HG03521 (cell line): ENCODE results near the gene TIMM13.
"Not testable (repeated sequence)": the region's sequence is repeated elsewhere in the genome, so short reads cannot be mapped to it uniquely, and the experiment has no call there.

ENCODE experiments used
- ATAC-seq: cut with Tn5 transposase; IDR thresholded peaks from one replicate; pipeline ENCODE4 v1.9.1; 2021; ENCODE audit warnings: mild to moderate bottlenecking, moderate library complexity; ENCODE audit not compliant: unreplicated experiment

TIMM13 gene

GRCh38 chr19:2432131-2432848 is 4.9 kb upstream of the TIMM13 start:
- ATAC-seq = no peak

GRCh38 chr19:2431318-2432055 is 4.1 kb upstream of the TIMM13 start:
- no peak for ATAC-seq

DNA sequence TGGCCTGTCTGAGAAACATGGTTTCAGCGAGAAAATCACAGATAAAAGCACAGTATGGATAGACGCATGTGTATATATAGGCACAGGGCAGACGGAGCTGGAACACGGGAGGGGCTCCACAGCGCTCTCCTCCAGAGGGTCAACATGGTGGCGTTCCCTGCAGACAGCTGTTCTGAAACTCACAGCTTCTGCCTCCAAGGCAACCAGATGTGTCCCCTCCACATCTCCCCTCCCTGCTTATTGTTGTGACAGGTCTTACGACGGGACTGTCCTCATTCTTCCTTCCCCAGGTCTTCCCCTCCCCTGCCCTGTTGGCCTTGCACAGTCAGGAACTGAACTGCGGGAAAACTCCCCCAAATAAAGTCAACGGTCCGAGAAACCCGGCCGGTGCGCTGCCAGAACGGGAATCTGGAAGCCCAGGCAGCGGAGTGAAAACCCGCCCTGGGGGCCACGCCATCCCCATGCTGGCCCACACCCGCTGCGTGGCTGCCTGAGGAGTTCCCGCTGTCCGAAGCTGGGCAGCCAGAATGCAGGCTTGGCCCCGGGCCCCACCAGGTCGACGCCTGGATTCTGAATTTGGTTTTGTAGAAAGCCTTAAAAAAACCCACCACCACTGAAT is 2.6 kb upstream of the TIMM13 start:
- ATAC-seq = no peak

DNA sequence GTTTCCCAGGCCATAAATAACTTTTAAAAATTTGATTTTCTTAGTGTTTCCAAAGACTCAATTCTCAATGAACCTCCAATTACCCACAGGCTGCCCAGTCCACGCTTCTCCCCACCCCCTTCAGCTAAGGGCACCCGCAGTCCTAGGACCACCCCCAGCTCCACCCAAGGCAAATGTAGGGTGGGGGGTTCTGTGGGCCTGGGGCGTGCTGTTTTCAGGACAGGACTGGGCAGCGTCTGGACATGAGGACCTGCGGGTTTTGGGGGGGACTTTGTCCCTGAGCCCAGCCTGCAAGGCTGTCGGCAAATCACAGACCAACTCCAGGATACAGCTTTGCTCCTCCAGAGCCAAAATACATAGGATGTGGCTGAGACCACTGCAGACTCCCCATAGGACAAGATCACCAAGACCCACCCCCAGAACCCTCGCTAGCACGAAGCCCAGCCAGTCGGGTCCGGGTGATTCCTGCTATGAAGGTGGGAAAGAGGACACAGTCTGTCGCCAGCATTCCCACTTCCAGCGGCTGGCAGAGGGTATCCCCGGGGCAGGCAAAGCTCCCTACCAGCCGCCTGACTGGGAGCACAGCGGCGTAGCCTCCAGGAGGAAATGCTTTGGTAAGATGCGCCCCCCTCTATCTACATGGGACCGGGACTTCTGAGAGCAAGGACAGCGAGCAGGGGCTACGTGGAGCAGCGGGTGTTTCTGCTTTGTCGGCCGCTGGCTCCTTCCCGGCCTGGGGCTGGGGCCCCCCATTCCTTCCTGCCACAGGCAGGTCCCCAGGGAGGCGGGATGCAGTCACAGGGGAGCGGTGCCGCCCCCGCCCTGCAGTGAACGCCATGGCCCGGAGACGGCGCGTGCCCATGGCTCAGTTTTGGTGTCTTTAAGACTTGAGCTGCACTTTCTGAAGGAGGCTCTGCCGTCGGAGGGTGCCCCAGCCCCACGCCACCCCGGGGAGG is 1.6 kb upstream of the TIMM13 start:
- ATAC-seq = no peak

- ATAC-seq = no peak
Observed at GRCh38 chr19:2428321-2428690, 920 bp upstream of the TIMM13 start.

GRCh38 chr19:2426611-2427428 is 566 bp downstream of the TIMM13 start:
- peak; percentile 15 for ATAC-seq

DNA sequence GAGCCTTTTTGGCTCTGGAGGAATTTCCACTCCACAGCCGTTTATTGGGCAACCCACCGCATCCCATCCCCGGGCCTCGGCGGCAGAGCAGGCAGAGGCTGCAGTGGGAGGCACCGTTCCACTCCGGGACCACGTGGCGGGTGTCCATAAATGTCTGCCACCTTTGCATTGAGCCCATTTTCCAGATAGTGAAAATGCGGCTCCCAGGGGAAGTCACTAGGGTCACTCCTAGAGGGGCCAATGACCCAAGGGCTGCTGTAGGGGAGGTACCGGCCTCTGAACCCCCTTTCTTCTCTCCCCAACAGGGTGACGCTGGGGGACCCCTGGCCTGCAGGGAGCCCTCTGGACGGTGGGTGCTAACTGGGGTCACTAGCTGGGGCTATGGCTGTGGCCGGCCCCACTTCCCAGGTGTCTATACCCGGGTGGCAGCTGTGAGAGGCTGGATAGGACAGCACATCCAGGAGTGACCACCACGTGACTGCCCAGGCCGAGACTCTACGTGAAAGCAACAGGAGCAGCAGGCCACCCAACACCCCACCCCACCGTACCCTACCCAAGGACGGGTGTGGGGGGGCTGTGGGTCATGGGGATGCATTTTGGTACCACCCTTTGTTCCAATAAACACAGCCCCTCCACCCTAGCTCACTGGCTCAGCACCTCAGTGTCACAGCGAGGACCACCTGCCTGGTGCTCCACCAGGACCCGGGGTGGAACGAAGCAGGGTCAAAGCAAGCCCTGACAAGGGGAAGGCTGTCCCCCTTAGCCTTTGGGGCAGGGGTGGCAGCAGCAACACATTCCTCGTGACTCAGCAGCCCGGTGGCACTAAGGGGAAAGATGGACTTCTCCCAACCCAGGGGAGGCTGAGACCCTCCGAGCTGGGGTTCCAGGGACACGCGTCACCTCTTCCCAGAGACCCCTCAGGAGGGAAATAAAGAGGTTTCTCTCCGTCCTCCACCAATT is 1.5 kb downstream of the TIMM13 start:
- ATAC-seq = no peak

DNA sequence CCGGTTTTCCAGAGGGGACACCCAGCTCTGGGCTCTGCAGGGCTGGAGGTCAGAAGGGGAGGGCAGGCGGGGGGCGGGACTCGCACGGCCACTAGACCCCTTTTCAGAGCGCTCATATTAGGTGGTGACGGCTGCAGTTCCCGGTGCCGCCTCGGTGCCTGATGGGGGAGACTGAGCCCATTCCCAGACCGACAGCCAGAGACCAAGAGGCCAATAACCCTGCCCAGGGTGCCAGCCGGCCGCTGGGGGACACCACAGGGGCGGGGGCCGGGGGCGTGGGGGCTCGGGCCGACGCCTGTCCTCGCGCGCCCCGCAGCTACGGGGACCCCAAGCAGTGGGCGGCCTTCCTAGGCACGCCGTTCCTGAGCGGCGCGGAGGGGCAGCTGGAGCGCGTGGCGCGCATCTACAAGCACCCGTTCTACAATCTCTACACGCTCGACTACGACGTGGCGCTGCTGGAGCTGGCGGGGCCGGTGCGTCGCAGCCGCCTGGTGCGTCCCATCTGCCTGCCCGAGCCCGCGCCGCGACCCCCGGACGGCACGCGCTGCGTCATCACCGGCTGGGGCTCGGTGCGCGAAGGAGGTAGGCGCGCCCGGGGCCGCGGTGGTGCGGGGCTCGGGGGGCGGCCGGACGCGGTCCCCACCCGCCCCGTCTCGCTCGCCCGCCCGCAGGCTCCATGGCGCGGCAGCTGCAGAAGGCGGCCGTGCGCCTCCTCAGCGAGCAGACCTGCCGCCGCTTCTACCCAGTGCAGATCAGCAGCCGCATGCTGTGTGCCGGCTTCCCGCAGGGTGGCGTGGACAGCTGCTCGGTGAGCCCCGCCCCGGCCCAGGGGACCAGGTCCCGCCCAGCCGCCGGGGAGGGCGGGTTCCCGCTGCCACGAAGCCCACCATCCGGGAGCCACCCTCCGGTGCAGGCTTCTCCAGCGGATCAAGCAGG is 2.4 kb downstream of the TIMM13 start:
- no peak for ATAC-seq

GRCh38 chr19:2423915-2424685 is 3.3 kb downstream of the TIMM13 start:
- no peak for ATAC-seq

DNA sequence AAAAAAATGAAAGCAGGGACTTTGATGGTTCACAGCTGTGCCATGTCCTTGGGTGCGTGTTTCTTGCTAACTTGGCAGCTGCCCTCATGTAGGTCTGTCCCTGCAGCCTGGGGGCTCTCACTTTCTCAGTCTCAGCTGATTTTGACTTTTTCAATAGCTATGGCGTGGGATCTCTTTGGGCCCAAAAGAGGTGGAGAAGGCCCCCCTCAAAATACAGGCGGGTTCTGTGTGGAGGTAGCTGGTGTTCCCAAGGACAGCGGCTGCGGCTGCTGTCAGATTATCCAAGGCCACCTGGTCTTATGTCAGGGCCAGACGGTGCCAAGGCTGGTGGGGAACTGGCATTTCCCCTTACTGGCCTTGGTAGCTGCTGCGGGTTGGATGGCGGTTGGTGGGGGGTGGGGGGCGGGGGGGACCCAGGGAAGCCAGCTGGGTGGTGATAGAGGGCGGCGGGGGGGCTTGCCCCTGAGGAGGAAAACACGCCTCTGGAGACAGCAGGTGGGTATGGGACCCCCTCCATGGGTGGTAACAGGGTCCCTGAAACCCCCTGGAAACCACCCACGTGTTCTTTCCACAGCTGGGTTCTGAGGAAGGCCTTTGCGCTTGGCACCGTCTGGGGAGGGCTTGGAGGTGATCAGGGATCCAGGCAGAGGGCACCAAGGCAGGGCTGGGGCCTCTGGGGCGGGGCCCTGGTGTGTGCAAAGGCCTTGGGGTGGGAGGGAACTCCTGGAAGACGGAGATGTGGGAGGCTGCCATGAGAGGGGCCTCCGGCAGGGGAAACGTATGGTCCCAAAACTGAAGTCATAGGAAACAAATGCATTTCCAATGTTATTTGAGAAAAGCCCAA is 4.1 kb downstream of the TIMM13 start:
- ATAC-seq = no peak

- no peak for ATAC-seq
Observed at GRCh38 chr19:2421581-2422306, 5.6 kb downstream of the TIMM13 start.

GRCh38 chr19:2420490-2420889 is 6.9 kb downstream of the TIMM13 start:
- no peak for ATAC-seq

GRCh38 chr19:2419754-2420153 is 7.6 kb downstream of the TIMM13 start:
- ATAC-seq = no peak

- no peak for ATAC-seq
Observed at GRCh38 chr19:2417881-2418406, 9.4 kb downstream of the TIMM13 start.

DNA sequence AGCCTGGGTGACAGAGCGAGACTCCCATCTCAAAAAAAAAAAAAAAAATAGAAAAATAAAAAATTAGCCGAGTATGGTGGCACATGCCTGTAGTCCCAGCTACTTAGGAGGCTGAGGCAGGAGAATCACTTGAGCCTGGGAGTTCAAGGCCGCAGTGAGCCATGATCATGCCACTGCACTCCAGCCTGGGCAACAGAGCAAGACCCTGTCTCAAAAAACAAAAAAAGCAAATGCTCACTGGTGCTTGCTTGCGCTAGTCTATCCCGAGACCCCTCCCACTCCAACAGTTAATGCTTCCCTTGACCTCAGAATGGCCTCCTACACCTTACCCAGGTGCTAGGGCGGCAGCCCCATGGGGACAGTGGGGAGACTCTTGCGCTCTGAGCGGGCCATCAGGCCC is 9.9 kb downstream of the TIMM13 start:
- not testable (repeated sequence) for ATAC-seq
